ENCODE measurements around the gene NEGR1.

DNA sequence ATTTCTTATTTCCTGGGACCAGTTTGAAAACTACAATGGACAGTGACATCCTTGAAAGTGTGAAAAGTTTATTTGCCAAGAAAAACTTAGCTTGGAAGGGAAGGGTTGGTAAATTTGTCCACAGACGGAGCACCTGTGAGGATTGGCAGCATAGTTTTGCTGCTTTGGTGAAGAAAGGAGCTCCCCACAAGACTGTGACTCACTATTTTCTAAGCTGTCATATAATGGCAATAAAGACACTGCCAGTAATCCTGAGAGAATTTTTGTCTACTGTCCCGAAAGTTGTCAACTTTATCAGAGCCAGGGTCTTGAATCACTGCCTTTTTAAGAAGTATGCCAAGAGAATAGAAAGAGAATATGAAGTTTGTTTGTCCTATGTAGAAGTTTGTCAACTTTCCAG, 230.8 kb downstream of the NEGR1 start:
- TF ChIP-seq, protein P1, sequence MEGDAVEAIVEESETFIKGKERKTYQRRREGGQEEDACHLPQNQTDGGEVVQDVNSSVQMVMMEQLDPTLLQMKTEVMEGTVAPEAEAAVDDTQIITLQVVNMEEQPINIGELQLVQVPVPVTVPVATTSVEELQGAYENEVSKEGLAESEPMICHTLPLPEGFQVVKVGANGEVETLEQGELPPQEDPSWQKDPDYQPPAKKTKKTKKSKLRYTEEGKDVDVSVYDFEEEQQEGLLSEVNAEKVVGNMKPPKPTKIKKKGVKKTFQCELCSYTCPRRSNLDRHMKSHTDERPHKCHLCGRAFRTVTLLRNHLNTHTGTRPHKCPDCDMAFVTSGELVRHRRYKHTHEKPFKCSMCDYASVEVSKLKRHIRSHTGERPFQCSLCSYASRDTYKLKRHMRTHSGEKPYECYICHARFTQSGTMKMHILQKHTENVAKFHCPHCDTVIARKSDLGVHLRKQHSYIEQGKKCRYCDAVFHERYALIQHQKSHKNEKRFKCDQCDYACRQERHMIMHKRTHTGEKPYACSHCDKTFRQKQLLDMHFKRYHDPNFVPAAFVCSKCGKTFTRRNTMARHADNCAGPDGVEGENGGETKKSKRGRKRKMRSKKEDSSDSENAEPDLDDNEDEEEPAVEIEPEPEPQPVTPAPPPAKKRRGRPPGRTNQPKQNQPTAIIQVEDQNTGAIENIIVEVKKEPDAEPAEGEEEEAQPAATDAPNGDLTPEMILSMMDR (IDR thresholded peaks at IDR 0.05): no peak
- TF ChIP-seq POLR2A (IDR thresholded peaks at IDR 0.05) (no peak), EP300 (IDR thresholded peaks at IDR 0.05) (no peak)

Measured in ovary (tissue), 3 donors.